Urinary bladder (tissue), 4 donors: ENCODE data around the gene PCYT1A. TPM values are rescaled to one million over a fixed set of nuclear protein-coding genes. Genes with fewer than 3 reads are reported as not detected.
A peak's percentile ranks its signal among the peaks of the same experiment; 100 is the strongest.
"Not testable (repeated sequence)": the region's sequence is repeated elsewhere in the genome, so short reads cannot be mapped to it uniquely, and the experiment has no call there.

Experiments used
- DNase-seq: peaks from one replicate; pipeline ENCODE4 v3.0.0-alpha.2; 2015; ENCODE audit errors: extremely low spot score
- H3K27ac ChIP-seq: one replicate; pipeline ENCODE4 v1.5.1; 2013; ENCODE audit warnings: low read depth, mild to moderate bottlenecking, moderate library complexity
- H3K36me3 ChIP-seq: one replicate; pipeline ENCODE4 v1.6.1; 2013; ENCODE audit warnings: mild to moderate bottlenecking, moderate library complexity; ENCODE audit not compliant: insufficient read depth
- H3K4me1 ChIP-seq: one replicate; pipeline ENCODE4 v1.6.1; 2013; ENCODE audit warnings: mild to moderate bottlenecking, moderate library complexity; ENCODE audit not compliant: insufficient read depth
- H3K4me3 ChIP-seq: one replicate; pipeline ENCODE4 v1.5.1; 2013; ENCODE audit warnings: low read depth, low read length
- WGBS: extraction: QIAGEN DNeasy Blood & Tissue Kit; methylation state at CpG from one replicate; pipeline ENCODE4 v1.1.7; 2013; 5-methylcytosine and 5-hydroxymethylcytosine counted together
- polyA plus RNA-seq: library from polyadenylated mRNA; stranded (reverse); fragments of 200-250 nt; gene quantifications from one replicate; pipeline ENCODE4 v1.2.3, GENCODE V29; 2013
- total RNA-seq: library from RNA; depleted of rRNA; stranded (reverse); fragments of >200 nt; gene quantifications from one replicate; pipeline ENCODE4 v1.2.3, GENCODE V29; 2014
- donor health status: healthy with polysubstance abuse.
- donor health status: healthy.

Gene PCYT1A
- total and polyA plus RNA-seq, 2 donors, result 33.2 to 43.0 TPM

DNA sequence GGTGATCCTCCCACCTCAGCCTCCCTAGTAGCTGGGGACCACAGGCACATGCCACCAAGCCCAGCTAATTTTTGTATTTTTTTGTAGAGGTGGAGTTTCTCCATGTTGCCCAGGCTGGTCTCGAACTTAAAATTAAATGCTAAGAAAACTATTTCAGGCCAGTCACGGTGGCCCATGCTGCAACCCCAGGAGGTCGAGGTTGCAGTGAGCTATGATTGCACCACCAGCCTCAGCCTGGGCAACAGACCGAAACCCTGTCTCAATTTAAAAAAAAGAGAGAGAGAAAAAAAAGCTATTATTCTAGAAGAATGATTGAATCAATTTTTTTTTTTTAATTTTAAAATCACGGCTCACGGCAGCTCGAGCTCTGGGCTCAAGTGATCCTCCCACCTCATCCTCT lies 66.5 kb downstream of the PCYT1A start:
- Histone ChIP-seq H3K36me3 (no peaks in the 10 kb centered on the region), H3K27ac (no peak overlapping the region), H3K4me3 (no peak overlapping the region), H3K4me1 (no peaks in the 10 kb centered on the region)
- no peak for DNase-seq
- WGBS, result 92% methylated on average over 7 of the region's 7 CpGs

DNA sequence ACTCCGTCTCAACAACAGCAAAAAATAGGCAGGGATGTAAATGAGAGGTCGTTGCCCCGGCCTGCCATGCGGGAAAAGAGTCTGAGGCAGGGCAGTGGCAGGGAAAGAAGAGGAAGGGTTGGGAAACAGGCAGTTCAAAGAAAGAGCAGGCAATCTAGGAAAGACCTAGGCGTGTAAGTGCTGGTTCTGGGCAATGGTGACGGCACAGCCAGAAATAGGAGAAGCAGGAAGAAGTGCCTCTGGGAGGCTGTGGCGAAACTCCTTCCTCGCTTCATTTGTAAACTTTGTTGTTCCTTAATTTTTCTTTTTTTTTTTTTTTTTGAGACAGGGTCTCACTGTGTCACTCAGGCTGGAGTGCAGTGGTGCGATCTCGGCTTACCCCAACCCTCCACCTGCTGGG lies 66.9 kb downstream of the PCYT1A start:
- no peaks in the 10 kb centered on the region for H3K4me1 ChIP-seq
- no peaks in the 10 kb centered on the region for H3K36me3 ChIP-seq
- 89% methylated on average over 10 of the region's 10 CpGs for WGBS
- H3K27ac ChIP-seq, result no peak overlapping the region
- DNase-seq, result no peak
- H3K4me3 ChIP-seq, result no peak overlapping the region

DNA sequence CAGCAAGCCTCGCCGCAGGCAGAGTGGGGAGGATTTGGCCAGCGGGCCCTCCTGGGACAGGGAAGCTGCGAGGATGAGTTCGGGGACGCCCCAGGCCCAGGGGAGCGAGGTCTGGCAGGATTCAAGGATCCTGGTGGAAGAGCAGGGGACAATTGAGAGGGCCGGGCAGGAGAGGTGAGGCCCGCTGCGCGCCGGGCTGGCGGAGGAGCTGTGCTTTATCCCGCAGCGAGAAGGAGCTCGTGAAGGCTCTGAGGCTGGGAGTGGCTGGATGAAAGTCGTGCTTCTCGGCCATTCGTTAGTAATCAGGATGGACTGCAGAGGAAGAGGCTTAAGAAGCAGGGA lies 67.6 kb downstream of the PCYT1A start:
- no peak overlapping the region for H3K27ac ChIP-seq
- H3K4me3 ChIP-seq, result no peak overlapping the region
- 81% methylated on average over 19 of the region's 19 CpGs for WGBS
- DNase-seq, result no peak
- H3K36me3 ChIP-seq, result no peaks in the 10 kb centered on the region
- H3K4me1 ChIP-seq, result no peaks in the 10 kb centered on the region

DNA sequence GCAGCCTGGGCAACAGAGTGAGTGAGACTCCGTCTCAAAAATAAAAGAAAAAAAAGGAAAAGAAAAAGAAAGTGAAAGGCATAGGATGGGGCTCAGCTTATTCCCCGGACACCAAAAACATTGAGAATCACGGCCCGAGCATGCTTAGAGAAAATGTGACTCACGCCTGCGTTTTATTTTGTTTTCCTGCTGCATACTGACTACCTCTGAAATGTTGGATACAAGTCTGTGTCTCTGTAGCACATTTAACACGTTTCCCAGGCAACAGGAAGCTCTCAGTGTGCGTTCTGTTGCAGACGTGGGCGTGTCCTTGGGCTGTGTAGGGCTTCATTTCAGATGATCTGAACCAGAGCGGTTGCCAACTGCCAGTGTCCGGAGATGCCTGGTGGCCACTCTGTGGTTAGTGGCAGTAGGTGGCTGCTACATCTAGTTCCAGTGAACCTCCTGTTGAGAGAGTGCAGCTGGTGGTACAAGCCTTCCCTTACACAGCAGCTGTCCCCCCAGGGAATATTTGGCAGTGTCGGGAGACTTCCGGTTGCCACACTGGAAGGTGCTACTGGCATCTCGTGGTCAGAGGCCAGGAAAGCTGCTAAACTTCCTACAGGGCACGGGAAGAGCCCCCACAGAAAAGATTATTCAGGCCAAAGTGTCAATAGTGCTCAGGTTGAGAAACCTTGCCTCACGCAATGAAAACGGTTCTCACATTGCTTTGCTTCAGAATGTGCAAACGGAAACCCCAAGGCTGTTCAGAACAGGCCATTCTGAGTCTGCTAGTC lies 68.1 kb downstream of the PCYT1A start:
- WGBS, result 18% methylated on average over 19 of the region's 19 CpGs
- peak overlapping the region; percentile 0 for H3K4me3 ChIP-seq
- H3K27ac ChIP-seq, result no peak overlapping the region
- no peaks in the 10 kb centered on the region for H3K4me1 ChIP-seq
- no peaks in the 10 kb centered on the region for H3K36me3 ChIP-seq
- peak; percentile 66 for DNase-seq

DNA sequence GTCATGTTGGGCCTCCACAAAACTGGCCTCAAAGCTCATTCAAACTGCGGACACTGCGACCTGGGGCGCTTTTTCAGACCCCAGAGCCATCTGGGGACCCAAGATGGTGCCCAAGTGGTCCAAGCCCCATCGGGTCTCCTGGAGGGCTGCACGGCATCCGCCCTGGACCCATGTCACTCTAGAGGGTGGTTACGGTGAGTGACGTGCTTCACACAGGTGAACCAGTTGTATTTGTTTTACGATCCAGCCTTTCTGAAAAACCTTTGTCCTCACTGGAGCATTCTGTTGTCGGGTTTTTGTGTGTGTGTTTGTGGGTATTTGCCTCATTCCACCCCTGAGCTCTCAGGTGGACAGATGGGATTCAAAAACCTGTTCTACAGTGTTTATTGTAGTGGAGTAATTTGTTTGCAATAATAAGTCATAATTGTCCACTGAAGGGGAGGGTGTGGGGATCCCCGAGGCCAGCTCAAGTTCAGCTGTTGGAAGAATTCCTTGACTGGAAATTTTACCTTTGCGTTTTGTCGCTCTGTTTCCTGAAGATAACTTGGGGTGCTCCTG lies 69.3 kb downstream of the PCYT1A start:
- H3K27ac ChIP-seq, result no peak overlapping the region
- H3K4me1 ChIP-seq, result no peaks in the 10 kb centered on the region
- no peak overlapping the region for H3K4me3 ChIP-seq
- no peaks in the 10 kb centered on the region for H3K36me3 ChIP-seq
- 93% methylated on average over 13 of the region's 13 CpGs for WGBS
- DNase-seq, result no peak

DNA sequence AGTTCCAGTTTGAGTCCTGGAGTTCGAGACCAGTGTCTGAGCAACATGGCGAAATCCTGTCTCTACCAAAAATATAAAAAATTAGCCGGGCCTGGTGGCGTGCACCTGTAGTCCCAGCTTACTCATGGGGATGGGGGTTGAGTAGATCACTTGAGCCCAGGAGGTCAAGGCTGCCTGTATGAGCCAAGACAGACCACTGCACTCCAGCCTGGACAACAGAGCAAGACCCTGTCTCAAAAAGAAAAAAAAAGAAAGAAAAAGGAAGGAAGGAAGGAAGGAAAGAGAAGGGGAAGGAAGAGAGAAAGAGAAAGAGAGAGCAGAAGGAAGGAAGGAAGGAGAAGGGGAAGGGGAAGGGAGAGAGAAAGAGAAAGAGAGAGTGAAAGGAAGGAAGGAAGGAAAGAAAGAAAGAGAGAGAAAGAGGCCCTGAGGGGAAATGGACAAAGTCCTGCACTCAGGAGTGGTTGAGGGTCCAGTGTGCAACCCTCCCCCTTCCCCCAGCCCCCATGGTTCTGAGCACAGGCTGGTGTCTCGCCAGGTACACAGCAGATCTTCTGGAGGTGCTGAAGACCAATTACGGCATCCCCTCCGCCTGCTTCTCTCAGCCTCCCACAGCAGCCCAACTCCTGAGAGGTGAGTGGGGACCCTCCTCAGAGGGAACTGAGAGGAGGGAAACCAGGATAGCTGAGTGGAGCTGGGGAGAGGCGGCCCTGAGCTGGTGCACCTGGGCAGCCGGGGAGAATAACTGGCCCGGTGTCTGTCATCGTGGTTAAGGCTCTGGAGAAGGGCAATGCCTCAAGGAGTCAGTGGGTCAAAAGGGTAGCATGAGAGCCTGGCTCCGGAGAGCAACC lies 70.0 kb downstream of the PCYT1A start:
- DNase-seq, result no peak
- Histone ChIP-seq H3K27ac (no peak overlapping the region), H3K4me1 (no peaks in the 10 kb centered on the region), H3K36me3 (no peaks in the 10 kb centered on the region), H3K4me3 (no peak overlapping the region)
- 92% methylated on average over 12 of the region's 12 CpGs for WGBS

DNA sequence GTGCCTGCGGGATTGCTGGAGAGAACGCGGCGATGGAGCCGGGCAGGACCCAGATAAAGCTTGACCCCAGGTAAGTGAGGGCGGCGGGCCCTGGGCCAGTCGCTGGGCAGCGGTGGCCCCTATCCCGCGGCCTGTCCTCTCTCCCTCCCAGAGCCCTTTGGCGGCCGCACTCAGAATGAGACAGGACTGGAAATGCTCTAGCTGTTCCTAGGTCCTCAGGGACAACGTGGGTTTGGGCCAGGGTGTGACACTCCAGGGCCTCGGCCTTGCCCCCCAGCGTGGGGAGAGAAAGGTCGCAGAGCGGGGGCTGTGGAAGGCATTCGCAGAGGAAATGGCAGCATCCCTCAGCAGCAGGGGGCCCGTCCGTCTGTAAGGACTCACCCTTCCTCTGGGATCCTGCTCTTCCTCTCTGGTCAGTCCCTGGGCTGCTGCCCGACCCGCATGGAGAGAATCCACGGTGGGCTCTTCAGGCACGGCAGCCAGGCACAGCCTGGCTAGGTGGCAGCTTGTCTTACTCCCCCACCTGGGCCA lies 70.8 kb downstream of the PCYT1A start:
- no peaks in the 10 kb centered on the region for H3K36me3 ChIP-seq
- no peak overlapping the region for H3K27ac ChIP-seq
- 43% methylated on average over 25 of the region's 25 CpGs for whole genome bisulfite sequencing
- no peak overlapping the region for H3K4me3 ChIP-seq
- DNase-seq, result no peak
- H3K4me1 ChIP-seq, result no peaks in the 10 kb centered on the region

DNA sequence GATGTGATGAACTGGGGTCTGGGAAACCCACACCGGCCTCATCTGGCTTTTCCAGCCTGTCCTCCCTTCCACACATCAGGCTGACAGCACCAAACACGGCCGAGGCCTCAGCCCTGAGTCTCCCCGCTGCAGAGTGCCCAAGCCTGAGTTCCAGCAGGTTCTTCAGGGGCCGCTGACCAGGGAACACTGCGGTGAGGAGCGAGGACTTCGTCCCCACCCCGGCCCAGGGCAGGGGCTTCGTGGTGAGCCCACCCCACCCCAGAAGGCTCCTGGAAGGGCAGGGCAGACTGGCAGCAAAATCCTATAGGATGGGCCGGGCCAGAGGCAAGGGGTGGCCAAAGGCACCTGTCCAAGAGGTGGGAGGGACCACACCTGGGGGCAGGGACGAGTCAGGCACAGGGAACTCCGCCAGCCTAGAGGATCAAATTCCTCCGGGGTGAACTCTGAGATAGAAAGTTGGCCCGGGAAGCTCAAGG lies 71.4 kb downstream of the PCYT1A start, which contains the start of gene SLC51A:
TSS of gene SLC51A (plus strand) at position 446 of the 476 bp plus-strand sequence. CDS start 179 bp downstream, outside the sequence.
- peak; percentile 10 for DNase-seq
- no peaks in the 10 kb centered on the region for H3K36me3 ChIP-seq
- H3K4me3 ChIP-seq, result no peak within 1 kb of the TSS
- whole genome bisulfite sequencing, result 44% methylated on average over 15 of the region's 15 CpGs
- H3K4me1 ChIP-seq, result no peaks in the 10 kb centered on the region
- no peak within 1 kb of the TSS for H3K27ac ChIP-seq

DNA sequence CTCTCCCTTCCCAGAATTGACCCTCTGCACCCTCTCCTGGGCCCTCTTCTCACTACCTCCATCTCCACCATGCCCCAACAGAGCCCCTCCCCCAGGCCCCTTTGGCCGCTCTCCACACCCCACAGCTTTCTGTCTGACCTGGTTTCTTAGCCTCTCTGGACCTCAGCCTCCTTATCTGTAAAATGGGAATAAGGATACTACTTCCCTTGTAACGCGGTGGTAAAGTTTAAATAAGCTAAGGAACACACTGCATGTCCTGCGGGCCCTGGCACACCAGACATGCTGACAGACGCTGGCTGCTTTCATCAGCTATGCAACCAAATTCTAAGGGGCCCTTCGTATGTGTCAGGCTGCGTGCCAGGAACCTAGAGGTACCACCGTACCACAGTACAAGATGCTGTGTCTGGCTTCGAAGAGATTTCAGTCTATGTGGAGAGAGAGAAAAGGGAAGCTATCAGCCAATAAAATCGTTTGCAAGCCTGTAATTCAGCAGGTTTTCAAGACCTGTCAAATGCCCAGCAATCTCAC lies 72.0 kb downstream of the PCYT1A start:
- Histone ChIP-seq H3K27ac (no peak overlapping the region), H3K36me3 (no peaks in the 10 kb centered on the region), H3K4me1 (no peaks in the 10 kb centered on the region), H3K4me3 (no peak overlapping the region)
- DNase-seq, result no peak
- 55% methylated on average over 10 of the region's 10 CpGs for WGBS

DNA sequence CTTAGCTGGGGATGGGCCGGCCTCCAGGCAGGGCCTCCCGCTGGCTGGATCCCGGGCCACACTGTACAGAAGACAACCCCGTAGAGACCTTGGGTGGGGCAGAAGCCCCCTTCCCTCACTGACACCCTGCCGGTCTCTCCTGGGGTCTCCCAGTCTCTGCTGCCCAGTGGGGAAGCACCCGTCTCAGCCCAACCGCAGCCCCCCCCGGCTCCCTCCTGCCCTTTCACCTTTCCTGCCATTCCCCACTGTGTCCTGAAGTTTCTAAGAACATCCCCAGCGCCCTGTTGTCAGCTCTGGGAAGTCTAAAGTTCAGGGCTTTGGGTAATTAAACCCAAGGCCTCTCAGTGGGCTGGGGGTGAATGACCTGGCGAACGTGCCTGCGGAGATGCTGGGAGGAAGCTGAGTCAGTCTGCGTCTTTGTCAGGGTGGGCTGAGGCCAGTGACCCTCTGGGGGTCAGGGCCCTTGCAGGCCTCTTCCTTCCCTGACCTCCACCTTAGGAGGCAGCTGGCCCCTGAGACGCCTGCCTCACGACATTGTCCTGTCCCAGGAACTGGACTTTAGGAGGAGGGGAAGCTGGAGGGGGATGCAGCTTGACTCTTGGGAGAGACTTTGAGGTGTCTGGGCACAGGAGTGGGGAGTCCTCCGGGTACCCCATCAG lies 72.6 kb downstream of the PCYT1A start:
- no peak for DNase-seq
- Histone ChIP-seq H3K27ac (no peak overlapping the region), H3K4me3 (no peak overlapping the region), H3K4me1 (no peaks in the 10 kb centered on the region), H3K36me3 (no peaks in the 10 kb centered on the region)
- WGBS, result 85% methylated on average over 16 of the region's 16 CpGs

DNA sequence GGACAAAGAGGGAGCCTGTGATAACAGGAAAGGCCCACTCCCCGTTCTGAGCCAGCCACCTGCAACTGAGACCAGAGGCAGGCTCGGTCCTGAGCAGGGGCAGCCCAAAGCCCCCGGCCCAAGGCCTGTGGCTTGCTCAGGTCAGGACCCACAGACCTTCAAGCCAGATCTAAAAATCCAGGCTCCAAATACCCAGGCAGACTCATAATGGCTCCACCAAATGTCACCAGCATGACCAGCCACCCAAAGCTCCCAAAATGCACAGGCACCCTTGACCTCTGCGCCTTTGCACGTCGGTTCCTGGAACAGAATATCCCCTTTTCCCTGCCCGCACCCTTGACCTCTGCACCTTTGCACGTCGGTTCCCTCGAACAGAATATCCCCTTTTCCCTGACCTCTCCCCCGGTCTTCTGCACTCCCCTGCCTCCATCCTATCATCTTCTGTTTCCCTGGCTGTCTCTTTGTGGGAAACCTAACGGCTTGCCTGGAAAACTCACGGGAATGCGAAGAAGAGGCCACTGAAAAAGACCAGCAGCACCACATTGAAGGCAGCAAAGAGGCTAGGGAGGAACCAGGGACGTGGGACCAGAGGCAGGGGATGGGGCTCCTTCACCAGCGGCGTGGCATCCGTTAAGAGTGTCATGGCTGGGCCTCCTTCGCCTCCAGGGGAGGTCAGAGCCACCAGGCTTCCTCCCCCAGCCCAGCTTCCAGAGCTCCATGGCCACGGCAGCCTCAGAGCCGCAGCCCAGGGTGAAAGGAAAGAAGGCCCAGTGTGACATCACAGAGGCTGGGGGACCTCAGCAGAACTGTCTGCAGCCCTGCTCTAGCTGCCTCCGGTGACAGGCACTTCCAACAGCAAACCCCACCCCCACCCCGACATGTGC lies 76.6 kb downstream of the PCYT1A start, which contains the start of gene ZDHHC19:
TSS of gene ZDHHC19 (minus strand) at position 728 of the 884 bp plus-strand sequence. CDS start at position 643, 85 bp downstream.
- Histone ChIP-seq H3K36me3 (no peaks in the 10 kb centered on the region), H3K27ac (no peak within 1 kb of the TSS), H3K4me1 (no peaks in the 10 kb centered on the region), H3K4me3 (no peak within 1 kb of the TSS)
- no peak for DNase-seq
- 72% methylated on average over 23 of the region's 23 CpGs for WGBS

DNA sequence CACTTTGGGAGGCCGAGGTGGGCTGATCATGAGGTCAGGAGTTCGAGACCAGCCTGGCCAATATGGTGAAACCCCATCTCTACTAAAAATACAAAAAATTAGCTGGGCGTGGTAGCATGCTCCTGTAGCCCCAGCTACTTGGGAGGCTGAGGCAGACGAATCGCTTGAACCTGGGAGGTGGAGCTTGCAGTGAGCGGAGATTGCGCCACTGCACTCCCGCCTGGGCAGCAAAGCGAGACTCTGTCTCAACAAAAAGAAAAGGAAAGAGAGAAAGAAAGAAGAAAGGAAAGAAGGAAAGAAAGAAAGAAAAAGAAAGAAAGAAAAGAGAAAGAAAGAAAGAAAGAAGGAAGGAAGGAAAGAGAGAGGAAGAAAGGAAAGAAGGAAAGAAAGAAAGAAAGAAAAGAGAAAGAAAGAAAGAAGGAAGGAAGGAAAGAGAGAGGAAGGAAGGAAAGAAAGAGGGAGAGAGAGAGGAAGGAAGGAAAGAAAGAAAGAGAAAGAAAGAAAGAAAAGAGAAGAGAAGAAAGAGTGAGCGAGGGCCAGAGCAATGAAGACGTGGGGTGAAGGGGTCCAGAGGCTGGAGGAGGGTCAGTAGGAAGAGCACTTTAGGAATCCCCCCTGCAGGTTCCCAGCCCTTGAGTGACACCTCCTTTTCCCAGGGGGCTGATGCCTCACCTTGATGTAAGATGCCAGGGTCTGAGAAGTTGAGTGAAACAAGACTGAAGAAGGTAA lies 77.4 kb downstream of the PCYT1A start:
- WGBS, result 91% methylated on average over 11 of the region's 11 CpGs
- not testable (repeated sequence) for H3K4me3 ChIP-seq, H3K36me3 ChIP-seq, H3K4me1 ChIP-seq, DNase-seq, H3K27ac ChIP-seq
